Measurements from ENCODE around the gene CD24. TPM values are rescaled to one million over a fixed set of nuclear protein-coding genes. Genes with fewer than 3 reads are reported as not detected.
A peak's percentile ranks its signal among the peaks of the same experiment; 100 is the strongest.
"Not testable (repeated sequence)": the region's sequence is repeated elsewhere in the genome, so short reads cannot be mapped to it uniquely, and the experiment has no call there.

The CD24 gene
- total RNA-seq = under 1 TPM in 1 of 2 experiments, not detected in 1; 0.23 TPM

- peak; percentile 37 for ATAC-seq
- no peaks in the 10 kb centered on the region for H3K9me3 Mint-ChIP-seq (ENCODE audit: low read depth)
- CTCF ChIA-PET = interaction anchor here (0.9 kb wide), 1 partner anchor 531 kb away, joined by 3 read pairs; no protein-coding TSS in a partner anchor
Measured at GRCh38 chr6:106974336-106974998, at the start of gene CD24. CD24 (minus strand) TSS chr6:106974729; CDS start chr6:106974646, 83 bp downstream.

DNA sequence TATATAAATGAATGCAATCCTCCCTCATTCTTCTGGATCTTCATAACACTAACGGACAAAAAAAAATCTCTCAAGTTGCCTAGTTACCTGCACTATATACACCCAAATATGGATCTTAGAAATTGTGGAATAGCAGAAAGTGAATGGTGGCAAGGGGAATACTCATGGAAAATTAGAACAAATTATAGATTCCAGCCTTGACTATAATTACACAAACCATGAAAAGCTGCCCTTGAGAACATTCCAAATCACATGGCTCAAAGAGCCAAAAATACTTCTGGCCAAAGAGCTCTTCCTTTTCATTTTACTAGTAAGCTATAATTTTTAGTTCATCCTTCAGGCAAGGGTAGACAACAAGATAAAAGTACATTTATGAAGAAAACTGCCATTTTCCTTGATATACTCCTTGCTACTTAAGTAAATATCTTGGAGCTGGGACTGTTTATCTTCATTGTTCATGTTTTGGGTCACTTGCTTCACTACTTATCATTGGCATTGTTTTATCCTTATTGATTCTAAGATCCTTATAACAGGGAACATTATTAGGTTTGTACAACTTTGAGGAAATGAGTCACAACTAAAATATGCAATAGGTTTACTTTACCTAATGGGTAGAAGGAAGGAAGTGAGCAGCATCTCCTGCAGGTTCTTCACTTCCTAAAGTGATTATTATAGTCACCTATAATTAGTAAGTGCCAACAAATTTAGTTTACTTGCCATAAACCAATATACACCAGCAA lies 47.1 kb upstream of the CD24 start:
- no peaks in the 10 kb centered on the region for H3K36me3 Mint-ChIP-seq
- H3K9me3 Mint-ChIP-seq (ENCODE audit: low read depth) = no peaks in the 10 kb centered on the region
- no peak for ATAC-seq
- no peak overlapping the region for H3K27ac Mint-ChIP-seq
- no peak overlapping the region for H3K4me3 Mint-ChIP-seq
- CTCF ChIA-PET = interaction anchor here (0.8 kb wide), 1 partner anchor 8 kb away, joined by 3 read pairs; no protein-coding TSS in a partner anchor
- no peak for DNase-seq
- H3K4me1 Mint-ChIP-seq = peaks cover 9% of the 10 kb centered on the region
- H3K27me3 Mint-ChIP-seq = no peaks in the 10 kb centered on the region

More at GRCh38 chr6:106974336-106974998, at the start of gene CD24:
- H3K4me1 Mint-ChIP-seq = peaks cover 10% of the 10 kb centered on the region
- no peak within 1 kb of the TSS for H3K27ac Mint-ChIP-seq
- peaks cover 1% of the 10 kb centered on the region for H3K36me3 Mint-ChIP-seq
- H3K4me3 Mint-ChIP-seq = peak within 1 kb of the TSS; percentile 43
- DNase-seq = no peak
- H3K27me3 Mint-ChIP-seq = peaks cover 62% of the 10 kb centered on the region

GRCh38 chr6:107020239-107020638 lies 45.7 kb upstream of the CD24 start:
- no peak for DNase-seq
- no peak for ATAC-seq
- no peak overlapping the region for H3K27ac Mint-ChIP-seq
- CTCF ChIA-PET = interaction anchor here (0.6 kb wide), 1 partner anchor 67 kb away, joined by 3 read pairs; no protein-coding TSS in a partner anchor
- H3K9me3 Mint-ChIP-seq (ENCODE audit: low read depth) = no peaks in the 10 kb centered on the region
- peaks cover 9% of the 10 kb centered on the region for H3K4me1 Mint-ChIP-seq
- no peak overlapping the region for H3K4me3 Mint-ChIP-seq
- no peaks in the 10 kb centered on the region for H3K36me3 Mint-ChIP-seq
- H3K27me3 Mint-ChIP-seq = no peaks in the 10 kb centered on the region

GRCh38 chr6:107019628-107020027 lies 45.1 kb upstream of the CD24 start:
- CTCF ChIA-PET; H3K36me3 Mint-ChIP-seq; DNase-seq; H3K27ac Mint-ChIP-seq; H3K4me1 Mint-ChIP-seq; H3K27me3 Mint-ChIP-seq; H3K4me3 Mint-ChIP-seq; H3K9me3 Mint-ChIP-seq (ENCODE audit: low read depth); ATAC-seq: not testable (repeated sequence)

GRCh38 chr6:107019047-107019446 lies 44.5 kb upstream of the CD24 start:
- Mint-ChIP-seq H3K4me1 (peaks cover 9% of the 10 kb centered on the region), H3K4me3 (no peak overlapping the region), H3K9me3 (ENCODE audit: low read depth) (no peaks in the 10 kb centered on the region), H3K27me3 (no peaks in the 10 kb centered on the region), H3K27ac (no peak overlapping the region), H3K36me3 (no peaks in the 10 kb centered on the region)
- CTCF ChIA-PET = no interaction called here
- no peak for ATAC-seq
- no peak for DNase-seq

DNA sequence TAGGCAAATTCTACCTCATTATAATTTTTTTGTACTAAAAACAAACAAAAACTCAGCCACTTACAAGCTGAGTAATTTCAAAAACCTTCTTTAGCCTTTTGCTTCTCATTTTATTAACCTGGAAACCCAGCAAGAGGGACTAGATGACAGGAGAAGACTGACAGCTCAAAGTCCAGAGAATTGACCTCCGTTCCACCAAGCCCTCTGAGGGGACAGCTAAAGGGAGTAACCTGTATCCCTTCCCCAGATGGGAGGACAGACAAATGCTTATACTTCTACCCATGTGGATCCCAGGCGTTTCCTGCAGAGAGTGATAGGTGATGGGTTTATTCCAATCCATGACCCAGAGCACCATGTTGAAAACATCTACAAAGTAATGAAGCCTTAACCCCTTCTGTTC lies 35.0 kb upstream of the CD24 start:
- Mint-ChIP-seq H3K27ac (no peak overlapping the region), H3K4me3 (no peak overlapping the region), H3K9me3 (ENCODE audit: low read depth) (no peaks in the 10 kb centered on the region), H3K4me1 (no peaks in the 10 kb centered on the region), H3K36me3 (no peaks in the 10 kb centered on the region), H3K27me3 (peaks cover 3% of the 10 kb centered on the region)
- CTCF ChIA-PET = interaction anchor here (1.0 kb wide), 1 partner anchor 18 kb away, joined by 4 read pairs; the partner anchor contains the start of gene MTRES1
- no peak for ATAC-seq
- no peak for DNase-seq

GRCh38 chr6:106997392-106998158 lies 23.0 kb upstream of the CD24 start:
- Mint-ChIP-seq H3K27me3 (no peaks in the 10 kb centered on the region), H3K36me3 (no peaks in the 10 kb centered on the region), H3K4me3 (no peak overlapping the region), H3K9me3 (ENCODE audit: low read depth) (no peaks in the 10 kb centered on the region), H3K4me1 (peaks cover 5% of the 10 kb centered on the region), H3K27ac (no peak overlapping the region)
- DNase-seq = peak; percentile 62
- peak; percentile 63 for ATAC-seq
- CTCF ChIA-PET = interaction anchor here (0.6 to 1.6 kb wide), 20 partner anchors 17 to 677 kb away, joined by 3 to 11 read pairs (median 4); no protein-coding TSS in a partner anchor

GRCh38 chr6:106995640-106996039 lies 21.1 kb upstream of the CD24 start:
- CTCF ChIA-PET = interaction anchor here (0.8 to 1.4 kb wide), 4 partner anchors 15 to 660 kb away, joined by 3 to 4 read pairs (median 3); no protein-coding TSS in a partner anchor
- H3K27me3 Mint-ChIP-seq = peaks cover 5% of the 10 kb centered on the region
- peaks cover 5% of the 10 kb centered on the region for H3K4me1 Mint-ChIP-seq
- no peaks in the 10 kb centered on the region for H3K36me3 Mint-ChIP-seq
- H3K4me3 Mint-ChIP-seq = no peak overlapping the region
- ATAC-seq = no peak
- no peak for DNase-seq
- no peaks in the 10 kb centered on the region for H3K9me3 Mint-ChIP-seq (ENCODE audit: low read depth)
- H3K27ac Mint-ChIP-seq = no peak overlapping the region

DNA sequence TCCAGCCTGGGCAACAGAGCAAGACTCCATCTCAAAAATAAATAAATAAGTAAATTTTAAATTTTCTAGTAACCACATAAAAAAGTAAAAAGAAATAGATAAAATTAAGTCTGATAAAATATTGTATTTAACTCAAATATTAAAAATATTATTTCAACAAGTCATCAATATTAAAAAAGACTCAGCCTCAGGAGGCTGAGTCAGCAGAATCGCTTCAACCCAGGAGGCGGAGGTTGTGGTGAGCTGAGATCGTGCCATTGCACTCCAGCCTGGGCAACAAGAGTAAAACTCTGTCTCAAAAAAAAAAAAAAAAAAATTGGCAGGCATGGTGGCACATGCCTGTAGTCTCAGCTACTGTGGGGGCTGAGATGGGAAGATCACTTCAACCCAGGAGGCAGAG lies 15.2 kb upstream of the CD24 start:
- not testable (repeated sequence) for H3K27me3 Mint-ChIP-seq; DNase-seq; H3K9me3 Mint-ChIP-seq (ENCODE audit: low read depth); H3K27ac Mint-ChIP-seq; H3K4me3 Mint-ChIP-seq; H3K36me3 Mint-ChIP-seq; H3K4me1 Mint-ChIP-seq; ATAC-seq
- CTCF ChIA-PET = interaction anchor here (1.7 to 2.0 kb wide), 2 partner anchors 10 to 545 kb away, joined by 4 to 5 read pairs; no protein-coding TSS in a partner anchor

GRCh38 chr6:106988664-106989063 lies 14.1 kb upstream of the CD24 start:
- Mint-ChIP-seq H3K4me1 (no peaks in the 10 kb centered on the region), H3K27ac (no peak overlapping the region), H3K36me3 (no peaks in the 10 kb centered on the region), H3K27me3 (peaks cover 14% of the 10 kb centered on the region), H3K9me3 (ENCODE audit: low read depth) (no peaks in the 10 kb centered on the region), H3K4me3 (no peak overlapping the region)
- no peak for ATAC-seq
- DNase-seq = no peak
- CTCF ChIA-PET = interaction anchor here (0.6 to 1.7 kb wide), 2 partner anchors 544 to 654 kb away, joined by 3 to 4 read pairs; no protein-coding TSS in a partner anchor

DNA sequence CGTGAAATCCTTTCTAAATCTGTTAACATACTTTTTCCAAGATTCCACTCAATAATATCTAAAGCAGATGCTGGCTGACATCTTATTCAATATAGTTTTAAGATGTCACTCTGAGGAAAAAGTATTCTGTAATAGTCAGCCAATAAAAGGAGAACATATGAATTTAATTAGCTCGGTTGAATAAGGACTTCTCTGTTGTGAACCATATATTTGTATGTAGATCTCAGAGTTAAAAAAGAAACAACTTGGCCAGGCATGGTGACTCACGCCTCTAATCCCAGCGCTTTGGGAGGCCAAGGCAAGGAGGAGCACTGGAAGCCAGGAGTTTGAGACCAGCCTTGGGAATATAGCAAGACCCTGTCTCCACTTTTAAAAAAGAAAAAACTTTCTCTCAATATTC lies 7.4 kb upstream of the CD24 start:
- ATAC-seq (no peak), DNase-seq (no peak)
- H3K27ac Mint-ChIP-seq = no peak overlapping the region
- H3K4me1 Mint-ChIP-seq = no peaks in the 10 kb centered on the region
- CTCF ChIA-PET = interaction anchor here (1.1 to 1.3 kb wide), 2 partner anchors 537 to 647 kb away, joined by 3 read pairs; no protein-coding TSS in a partner anchor
- no peaks in the 10 kb centered on the region for H3K36me3 Mint-ChIP-seq
- no peaks in the 10 kb centered on the region for H3K9me3 Mint-ChIP-seq (ENCODE audit: low read depth)
- H3K27me3 Mint-ChIP-seq = peaks cover 34% of the 10 kb centered on the region
- no peak overlapping the region for H3K4me3 Mint-ChIP-seq

DNA sequence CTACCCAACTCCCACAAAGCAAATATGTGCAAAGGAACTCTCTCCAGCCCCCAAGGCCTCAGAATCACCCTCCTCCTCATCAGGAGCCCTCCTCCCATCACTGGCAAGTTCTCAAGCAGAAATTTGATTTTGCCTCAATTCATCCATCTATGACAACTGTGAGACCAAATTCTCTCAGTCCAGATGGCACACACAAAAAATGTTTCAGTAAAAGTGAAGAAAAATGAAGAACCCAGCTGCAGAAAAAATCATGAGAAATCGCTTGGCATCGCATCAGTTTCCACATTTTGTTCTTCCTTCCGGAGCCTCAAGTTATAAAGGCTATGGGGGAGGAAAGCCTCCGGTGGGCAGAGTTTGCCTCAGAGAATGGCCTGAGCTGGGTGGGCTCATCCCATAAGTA lies 6.4 kb upstream of the CD24 start:
- Mint-ChIP-seq H3K9me3 (ENCODE audit: low read depth) (no peaks in the 10 kb centered on the region), H3K4me1 (no peaks in the 10 kb centered on the region), H3K36me3 (no peaks in the 10 kb centered on the region), H3K4me3 (no peak overlapping the region), H3K27me3 (peaks cover 44% of the 10 kb centered on the region), H3K27ac (no peak overlapping the region)
- ATAC-seq (no peak), DNase-seq (no peak)
- CTCF ChIA-PET = interaction anchor here (0.6 to 3.1 kb wide), 8 partner anchors 12 to 641 kb away, joined by 3 to 42 read pairs (median 12); no protein-coding TSS in a partner anchor

DNA sequence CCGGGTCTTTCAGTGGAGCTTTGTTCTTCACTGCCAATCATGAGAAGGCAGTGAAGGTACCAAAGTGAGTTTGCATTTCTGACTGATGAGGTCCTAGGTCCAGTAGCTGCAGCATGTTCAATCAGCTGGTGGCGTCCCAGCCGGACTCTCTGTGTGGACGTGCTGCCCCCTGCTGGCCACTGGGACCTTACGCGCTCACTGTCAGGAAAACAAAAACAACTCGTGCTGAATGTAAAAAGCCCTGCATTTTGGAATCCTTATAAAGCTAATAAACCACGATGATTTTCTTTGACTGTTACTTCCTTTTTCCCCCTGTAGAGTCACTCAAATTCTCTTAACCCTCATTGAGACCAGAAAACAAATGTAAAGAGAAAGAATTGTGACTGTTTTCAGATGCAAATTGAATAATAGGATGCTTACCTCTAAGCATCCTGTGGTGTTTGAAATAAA lies 4.9 kb upstream of the CD24 start:
- peak; percentile 83 for DNase-seq
- peak; percentile 75 for ATAC-seq
- H3K36me3 Mint-ChIP-seq = peaks cover 1% of the 10 kb centered on the region
- H3K27ac Mint-ChIP-seq = no peak overlapping the region
- no peaks in the 10 kb centered on the region for H3K9me3 Mint-ChIP-seq (ENCODE audit: low read depth)
- H3K27me3 Mint-ChIP-seq = peaks cover 44% of the 10 kb centered on the region
- H3K4me3 Mint-ChIP-seq = no peak overlapping the region
- CTCF ChIA-PET = interaction anchor here (0.6 to 3.1 kb wide), 34 partner anchors 11 to 644 kb away, joined by 3 to 42 read pairs (median 4); partner anchors contain the start of gene MTRES1
- H3K4me1 Mint-ChIP-seq = peaks cover 3% of the 10 kb centered on the region

Data from activated CD8-positive, alpha-beta memory T cell treated with anti-CD3 and anti-CD28 coated beads, Interleukin-2, amount 10 ng/mL, durations not matched to agents 7 days and 5 days (primary cell).